HuH-7.5 (cell line): ENCODE data around the gene AREG.

Source experiments
- DNase-seq: peaks from one replicate; pipeline ENCODE4 v3.0.0; 2011; ENCODE audit warnings: low spot score

Gene AREG

DNA sequence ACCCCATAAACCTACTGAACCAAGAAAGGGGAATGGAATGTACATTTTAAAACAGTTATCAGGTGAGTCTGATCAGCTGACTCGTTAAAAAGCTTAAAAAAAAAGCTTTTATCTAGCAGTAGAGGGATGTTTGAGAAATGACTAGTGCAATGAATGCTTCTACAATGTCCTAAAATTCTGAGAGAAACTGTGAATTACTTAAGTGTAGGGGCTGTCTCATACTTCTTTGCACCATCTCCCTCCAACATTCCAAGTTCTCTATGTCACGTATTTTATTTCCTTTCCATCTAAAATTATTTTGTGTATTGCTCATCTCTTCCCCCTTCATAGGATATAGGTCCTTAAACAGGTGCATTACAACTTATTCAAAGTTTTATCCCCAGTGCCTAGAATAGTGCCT is 11.9 kb upstream of the AREG start:
- no peak for DNase-seq

GRCh38 chr4:74433541-74434172 is 11.3 kb upstream of the AREG start:
- no peak for DNase-seq

- DNase-seq, result no peak
Measured at GRCh38 chr4:74435296-74435695, 9.6 kb upstream of the AREG start.

GRCh38 chr4:74437866-74438265 is 7.1 kb upstream of the AREG start:
- no peak for DNase-seq

DNA sequence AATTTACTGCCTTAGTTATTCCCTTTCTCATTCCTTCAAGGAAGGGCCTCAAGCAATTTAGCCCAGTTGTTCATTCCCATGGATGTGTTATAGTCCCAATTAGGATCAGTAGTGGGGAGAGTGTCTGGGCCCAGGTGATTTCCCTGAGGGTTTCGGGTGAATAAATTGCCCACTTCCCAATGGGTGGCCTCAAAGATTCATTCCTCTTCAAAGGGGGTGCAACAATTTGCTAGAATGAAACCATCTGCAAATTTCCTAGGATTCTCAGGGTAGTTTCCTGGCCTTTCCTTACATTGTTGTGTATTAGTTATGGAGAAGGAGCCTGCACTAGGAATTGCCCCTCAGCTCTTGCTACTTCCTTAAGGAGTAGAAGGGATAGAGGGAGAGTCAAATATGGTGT is 6.3 kb upstream of the AREG start:
- DNase-seq, result no peak

DNA sequence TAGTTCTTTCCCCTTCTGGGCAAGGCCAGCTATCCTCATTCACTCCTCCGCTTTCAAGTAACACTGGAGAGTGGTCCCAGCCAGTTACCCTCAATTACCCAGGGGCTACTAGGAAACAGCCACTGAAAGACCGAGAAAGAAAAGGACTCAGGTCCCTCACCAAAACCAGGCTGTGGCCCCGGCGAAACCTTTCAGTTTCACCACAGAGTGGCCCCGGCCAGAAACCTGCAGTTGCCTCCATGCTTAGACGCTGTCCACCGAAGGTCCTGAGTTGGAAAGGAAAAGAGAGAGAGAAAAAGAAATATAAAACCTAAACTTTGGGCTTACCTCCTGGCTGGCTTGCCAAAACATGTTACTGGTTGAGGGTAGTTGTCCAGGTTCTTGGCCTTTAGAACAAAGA is 5.0 kb upstream of the AREG start:
- no peak for DNase-seq

GRCh38 chr4:74440356-74440755 is 4.6 kb upstream of the AREG start:
- DNase-seq, result no peak

DNA sequence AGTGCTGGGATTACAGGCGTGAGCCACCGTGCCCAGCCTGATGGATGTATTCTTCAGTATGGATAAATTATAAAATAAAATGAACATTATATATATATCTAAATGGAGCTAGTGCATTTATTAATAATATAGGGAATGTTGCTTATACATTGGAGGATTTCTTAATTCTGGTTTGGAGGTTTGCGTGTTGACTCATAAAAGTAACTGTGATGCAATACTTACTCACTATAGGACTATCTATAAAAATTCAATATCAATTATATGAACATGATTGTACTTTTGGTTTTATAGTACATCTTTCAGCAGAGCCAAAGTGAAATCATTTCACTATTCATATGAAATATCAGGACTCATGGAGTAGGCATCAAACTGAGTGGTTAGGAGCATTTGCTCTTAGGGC is 3.2 kb upstream of the AREG start:
- no peak for DNase-seq

GRCh38 chr4:74446193-74446868 is 1.4 kb downstream of the AREG start:
- DNase-seq, result no peak

GRCh38 chr4:74446896-74447295 is 2.0 kb downstream of the AREG start:
- DNase-seq, result no peak

- DNase-seq, result no peak
Measured at GRCh38 chr4:74447636-74448233, 2.8 kb downstream of the AREG start.

GRCh38 chr4:74449571-74450297 is 4.8 kb downstream of the AREG start:
- no peak for DNase-seq

DNA sequence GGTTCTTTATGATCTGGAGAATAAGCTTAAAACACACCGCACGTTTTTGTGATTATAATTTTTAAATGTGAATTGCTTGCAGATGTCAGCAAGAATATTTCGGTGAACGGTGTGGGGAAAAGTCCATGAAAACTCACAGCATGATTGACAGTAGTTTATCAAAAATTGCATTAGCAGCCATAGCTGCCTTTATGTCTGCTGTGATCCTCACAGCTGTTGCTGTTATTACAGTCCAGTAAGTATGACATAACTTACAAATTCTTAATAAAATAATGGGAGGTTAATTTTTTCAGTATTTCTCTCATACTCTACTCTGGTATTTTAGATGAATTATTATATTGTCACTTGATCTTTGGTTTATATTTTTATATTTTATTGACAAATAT is 5.4 kb downstream of the AREG start:
- DNase-seq, result no peak

GRCh38 chr4:74451214-74451661 is 6.3 kb downstream of the AREG start:
- DNase-seq, result no peak

DNA sequence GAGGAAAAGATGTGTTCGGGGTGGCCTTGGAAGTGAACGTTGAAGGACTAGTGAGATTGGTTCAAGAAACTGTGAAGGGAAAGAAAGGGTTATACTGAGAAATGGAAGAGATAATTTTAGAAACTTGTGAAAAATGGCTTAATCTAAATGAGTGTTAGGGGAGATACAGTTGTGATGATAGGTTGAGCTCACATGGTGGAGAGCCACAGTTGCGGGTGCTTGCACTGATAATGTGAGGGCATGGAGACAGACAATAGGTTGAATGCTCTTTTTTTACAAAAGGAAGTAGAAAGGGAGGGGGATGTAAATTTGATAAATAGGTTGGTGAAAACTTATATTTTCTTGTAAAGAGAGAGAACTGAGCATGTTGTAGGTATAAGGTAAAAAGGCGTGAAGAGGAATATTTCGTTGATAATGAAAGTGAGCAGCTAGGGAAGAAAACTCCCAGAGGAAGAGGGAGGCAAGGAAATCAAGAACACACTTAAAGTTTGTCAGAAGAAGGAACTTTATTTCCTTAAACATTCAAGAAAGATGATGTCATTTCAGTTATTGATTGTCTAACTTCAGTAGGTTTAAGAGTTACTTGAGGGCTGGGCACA is 8.2 kb downstream of the AREG start:
- DNase-seq, result no peak

DNA sequence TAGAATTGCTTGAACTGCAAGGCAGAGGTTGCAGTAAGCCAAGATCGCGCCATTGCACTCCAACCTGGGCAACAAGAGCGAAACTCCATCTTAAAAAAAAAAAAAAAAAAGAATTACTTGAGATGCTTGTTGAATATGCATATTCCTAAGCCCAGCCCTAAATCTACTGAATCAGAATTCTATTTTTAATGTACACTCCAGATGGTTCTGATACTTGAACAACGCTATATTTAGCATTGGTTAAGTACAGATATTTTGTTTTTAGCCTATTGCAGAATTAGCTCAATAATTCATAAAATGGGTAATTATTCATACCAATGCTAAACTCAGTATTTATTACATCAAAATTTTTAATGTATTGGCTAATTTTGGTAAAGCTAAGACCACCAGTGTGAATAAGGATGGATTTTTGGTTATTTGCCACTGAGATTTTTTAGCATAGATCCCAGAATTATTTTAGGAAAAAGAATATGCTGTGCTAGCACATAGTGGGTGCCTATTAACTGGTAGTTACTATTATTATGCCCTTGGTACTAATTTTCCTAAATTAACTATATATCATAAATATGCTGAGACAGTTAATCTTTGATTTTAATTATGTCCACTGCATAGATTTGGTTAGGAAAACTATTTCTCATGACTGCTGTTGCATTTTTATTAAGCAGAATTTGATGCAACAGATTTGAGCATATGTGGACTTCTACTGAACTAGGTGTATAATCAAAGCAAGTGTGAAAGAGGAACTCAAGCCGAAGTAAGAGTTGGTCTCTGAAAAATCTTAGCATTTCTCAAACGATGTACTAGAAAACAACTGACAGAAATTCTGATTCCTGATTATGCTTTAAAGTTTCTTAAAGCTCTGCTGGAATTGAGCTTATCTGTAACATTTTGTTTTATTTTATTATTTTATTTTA is 9.2 kb downstream of the AREG start:
- DNase-seq, result no peak

- no peak for DNase-seq
Measured at GRCh38 chr4:74455361-74456055, 10.6 kb downstream of the AREG start.

GRCh38 chr4:74456056-74456744 is 11.3 kb downstream of the AREG start:
- no peak for DNase-seq

DNA sequence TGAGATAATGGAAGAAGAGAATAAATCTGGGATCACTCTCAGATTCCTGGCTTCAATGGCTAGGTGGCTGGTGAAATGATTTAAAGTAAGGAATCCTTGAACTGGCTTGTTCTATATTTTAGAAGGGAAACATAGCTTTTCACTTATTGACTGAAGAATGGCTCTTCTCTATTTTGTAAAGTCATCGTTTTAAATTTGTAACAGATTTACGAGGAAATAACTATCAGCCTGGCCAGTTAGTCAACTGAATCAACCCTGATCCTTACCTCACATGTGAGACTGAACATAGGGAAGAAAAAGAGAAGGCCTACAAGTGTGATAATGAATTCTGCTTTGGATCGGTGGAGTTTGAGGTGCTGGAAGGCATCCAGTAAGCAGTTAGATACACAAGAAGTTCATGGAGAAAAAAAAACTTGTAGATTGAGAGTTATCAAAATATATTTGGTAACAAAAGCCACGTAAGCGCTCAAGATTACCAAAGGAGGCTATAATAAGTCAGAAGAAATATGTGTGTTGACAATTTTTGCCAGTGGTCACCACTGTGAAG is 12.0 kb downstream of the AREG start:
- no peak for DNase-seq

DNA sequence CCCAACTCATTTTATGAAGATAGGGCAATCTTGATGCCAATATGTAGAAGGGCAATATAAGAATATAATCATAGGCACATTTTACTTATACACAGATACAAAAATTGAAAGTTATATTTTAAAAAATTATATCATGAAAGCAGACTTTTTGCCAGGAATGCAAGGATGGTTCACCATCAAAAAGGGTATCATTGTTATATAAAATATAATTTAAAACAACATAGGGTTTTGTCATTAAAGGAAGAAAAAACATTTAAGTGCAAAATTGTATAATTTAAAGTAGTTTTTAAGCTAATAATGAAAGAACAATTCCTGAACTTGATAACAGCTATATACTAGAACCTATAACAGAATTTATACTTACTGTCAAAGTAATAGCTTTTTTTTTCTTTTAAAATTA is 15.9 kb downstream of the AREG start:
- DNase-seq, result no peak
